ENCODE results near the gene PKDREJ.
A peak's percentile ranks its signal among the peaks of the same experiment; 100 is the strongest.

Gene PKDREJ

DNA sequence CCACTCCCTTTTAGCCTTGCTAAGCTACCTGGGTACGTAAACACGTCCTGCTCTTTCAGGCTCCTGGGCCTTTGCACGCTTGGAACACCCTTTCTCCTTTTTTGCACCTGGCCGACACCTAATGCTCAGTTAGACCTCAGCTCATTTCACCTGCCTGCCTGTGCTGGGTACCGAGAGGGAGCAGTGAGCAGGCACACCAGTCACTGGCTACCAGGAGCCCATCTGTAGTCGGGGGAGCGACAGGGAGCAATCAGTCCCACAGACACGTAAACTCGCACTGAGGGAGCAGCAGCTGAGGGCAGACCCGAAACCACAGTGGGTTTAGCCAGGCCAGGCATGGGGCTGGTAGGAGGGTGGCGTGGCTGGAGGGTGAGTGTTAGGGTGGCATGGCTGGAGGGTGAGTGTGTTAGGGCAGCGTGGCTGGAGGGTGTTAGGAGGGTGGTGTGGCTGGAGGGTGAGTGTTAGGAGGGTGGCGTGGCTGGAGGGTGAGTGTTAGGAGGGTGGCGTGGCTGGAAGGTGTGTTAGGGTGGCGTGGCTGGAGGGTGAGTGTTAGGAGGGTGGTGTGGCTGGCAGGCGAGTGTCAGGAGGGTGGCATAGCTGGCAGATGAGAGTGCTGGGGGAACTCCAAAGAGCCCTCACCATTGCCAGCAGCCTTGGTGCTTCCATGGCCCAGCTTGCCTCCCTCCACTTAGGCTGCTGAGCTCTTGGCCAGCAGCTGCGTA lies 27.1 kb upstream of the PKDREJ start:
- DNase-seq (ENCODE audit: low spot score), result no peak

DNA sequence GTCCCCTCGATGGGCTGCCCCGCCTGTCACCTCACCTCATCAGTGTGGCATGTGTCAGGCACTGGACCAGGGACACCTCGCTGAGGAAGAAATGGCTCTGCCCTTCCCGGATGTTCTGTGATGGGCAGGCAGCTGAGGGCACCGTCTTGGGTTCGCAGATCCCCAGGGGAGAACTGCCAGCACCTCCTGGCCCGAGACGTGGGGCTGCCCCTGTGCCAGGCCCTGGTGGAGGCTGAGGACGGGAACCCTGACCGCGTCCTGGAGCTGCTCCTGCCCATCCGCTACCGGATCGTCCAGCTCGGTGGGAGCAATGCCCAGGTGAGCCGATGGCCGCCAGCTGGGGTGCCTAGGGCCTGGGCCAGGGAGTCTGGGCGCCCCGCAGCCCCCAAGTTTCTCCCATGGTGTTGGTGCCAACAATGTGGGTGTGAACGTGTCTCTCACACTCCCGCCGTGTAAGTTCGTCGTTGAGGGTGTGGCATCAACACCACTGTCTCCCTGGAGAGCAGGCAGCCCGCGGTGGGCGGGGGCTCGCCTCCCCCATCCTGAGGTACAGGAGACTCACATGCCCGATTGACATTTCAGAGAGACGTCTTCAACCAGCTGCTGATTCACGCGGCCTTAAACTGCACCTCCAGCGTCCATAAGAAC lies 26.2 kb upstream of the PKDREJ start:
- no peak for DNase-seq (ENCODE audit: low spot score)

DNA sequence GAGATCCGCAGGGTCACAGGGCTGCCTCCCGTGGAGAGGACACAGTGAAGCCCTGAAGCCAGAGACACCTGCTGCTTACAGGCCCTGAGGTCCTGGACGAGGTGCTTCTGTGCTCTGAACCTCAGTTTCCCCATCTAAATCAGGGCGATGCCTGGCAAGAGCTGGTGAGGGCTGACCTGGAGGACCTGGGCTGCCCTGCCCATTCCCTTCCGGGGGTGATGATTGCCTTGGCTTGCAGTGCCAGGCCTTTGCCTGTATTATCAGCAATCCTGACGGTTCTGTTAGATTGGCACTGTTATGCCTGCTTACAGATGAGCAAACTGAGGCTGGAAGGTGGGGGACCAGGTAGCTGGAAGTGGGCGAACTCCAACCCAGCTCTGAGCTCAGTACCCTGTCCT lies 25.7 kb upstream of the PKDREJ start:
- DNase-seq (ENCODE audit: low spot score), result no peak

DNA sequence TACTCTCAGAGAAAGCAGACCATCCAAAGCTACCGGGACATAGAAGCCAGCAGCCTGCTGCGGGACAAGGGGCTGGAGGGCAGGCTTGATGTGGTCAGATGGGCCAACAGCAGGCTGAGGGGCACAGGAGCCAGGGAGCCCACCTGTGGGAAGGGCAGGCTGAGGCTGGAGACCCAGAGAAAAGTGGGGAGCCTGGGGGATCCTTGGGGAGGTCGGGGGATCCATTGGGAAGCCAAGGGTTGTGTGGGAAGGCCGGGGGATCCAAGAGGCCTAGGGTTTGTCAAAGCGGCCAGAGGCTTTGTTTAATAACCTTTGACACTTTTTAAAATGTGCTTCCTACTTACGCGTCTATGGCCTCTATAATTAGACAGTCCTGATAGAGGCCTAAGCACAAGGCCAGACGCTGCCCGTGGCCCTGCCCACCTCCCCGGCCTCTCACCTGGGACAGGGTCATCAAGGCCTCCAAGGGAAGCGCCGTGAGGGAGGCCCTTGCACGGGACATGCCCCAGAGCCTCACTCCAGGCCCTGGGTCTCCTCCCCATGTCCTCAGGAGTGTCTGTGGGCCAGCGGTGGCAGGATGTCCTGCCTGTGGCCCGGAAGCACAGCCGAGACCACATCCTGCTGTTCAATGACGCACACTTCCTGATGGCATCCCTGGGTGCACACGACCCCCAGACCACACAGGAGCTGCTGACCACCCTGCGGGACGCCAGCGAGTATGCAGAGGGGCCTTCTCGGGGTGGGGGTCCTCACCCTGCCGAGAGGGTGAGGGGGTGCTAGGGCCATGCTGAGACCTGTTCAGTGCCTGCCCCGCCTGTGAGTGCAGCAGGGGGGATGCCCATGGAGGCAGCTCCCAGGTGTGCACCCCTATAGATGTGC lies 25.0 kb upstream of the PKDREJ start:
- DNase-seq (ENCODE audit: low spot score), result no peak

DNA sequence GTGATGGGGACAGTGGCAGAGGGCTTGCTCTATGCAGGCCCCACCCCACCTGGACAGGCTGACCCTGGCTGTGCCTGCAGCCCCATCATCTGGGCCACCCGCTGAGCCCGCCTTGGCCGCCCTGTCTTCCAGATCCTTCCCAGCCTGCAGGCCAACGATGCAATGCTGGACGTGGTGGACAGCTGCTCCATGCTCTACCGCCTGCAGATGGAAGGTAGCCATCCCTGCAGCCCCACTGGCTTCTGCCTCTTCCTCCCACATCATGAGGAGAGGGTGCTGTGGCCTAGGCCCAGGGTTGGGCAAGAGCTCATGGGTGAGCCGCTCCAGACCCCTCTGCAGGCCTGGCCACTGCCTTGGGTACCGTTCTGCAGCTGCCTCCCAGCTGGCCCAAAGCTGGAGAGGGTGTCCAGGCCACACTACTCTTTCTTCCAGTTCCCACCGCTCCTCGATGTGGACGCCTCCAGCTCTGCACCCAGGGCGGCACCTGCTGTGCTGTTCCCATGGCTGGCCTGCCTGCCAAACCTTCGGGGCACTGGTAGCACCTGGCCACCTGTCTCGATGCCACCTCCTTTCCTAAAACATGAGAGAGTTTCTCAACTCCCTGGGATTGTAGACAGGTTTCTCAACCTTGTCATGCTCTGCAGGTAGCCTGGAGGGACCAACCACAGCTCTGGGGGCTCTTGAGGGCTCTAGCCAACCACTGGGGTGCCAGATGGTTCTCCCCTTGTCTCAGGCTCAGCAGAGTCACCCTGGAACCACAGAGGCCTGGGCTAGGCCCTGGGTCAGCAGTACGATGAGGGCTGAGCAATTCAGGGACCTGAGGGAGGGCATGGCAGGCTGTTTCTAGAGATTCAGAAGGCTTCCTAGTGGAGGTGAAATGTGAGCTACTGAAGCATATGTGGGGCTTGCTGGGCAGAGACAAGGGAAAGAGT lies 24.1 kb upstream of the PKDREJ start:
- no peak for DNase-seq (ENCODE audit: low spot score)

DNA sequence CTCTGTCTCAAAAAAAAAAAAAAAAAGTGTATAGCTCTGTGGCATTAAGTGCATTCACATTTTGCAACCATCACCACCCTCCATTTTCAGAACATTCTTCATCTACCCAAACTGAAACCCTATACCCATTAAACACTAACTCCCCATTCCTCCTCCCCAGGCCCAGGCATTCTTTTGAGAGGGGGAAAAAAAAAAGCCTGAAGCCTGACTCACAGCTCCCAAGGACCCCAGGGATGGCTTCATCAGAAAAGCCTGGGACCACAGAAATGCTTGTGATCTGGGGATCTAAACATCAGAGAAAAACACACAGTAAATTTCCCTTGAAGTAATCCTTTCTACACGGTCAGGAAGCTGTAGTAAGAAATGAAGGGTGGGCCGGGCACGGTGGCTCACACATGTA lies 22.9 kb upstream of the PKDREJ start:
- DNase-seq (ENCODE audit: low spot score), result no peak

DNA sequence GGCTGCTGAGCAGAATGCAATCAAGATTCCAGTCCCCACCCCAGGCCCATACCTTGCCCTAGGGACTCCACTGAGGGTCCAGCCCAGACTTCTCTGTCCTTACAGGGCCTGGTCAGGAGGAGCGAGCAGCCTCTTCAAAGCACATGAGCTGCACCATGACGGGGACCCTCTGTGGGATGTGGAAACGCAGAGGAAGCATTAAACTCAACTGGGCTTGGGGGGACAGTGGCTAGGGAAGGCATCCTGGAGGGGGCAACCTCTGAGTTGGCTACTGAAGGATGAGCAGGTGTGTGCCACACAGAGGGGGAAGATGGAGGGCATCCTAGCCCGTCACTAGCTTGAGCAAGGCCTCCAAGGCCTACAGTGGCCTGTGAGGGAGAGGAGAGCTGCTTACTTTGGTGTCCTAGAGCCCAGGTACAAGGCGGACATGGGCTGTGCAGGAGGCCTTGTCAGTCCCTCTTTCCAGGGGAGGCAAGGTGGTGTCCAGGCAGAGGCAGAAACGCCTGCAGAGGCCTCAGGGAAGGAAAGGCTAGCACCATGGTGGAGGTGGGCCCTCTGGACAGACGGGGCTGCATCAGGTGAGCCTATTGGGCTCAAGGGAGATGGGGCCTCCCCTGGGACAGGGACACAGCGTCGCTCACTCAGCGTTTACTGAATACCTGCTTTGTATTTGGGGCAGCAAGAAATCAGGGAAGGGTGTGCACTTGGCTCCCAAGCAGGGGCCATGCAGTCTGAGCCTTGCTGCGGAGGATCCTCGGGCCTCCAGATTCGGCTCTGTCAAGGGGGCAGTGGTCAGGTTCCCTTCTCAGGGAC lies 18.9 kb upstream of the PKDREJ start:
- DNase-seq (ENCODE audit: low spot score), result no peak

DNA sequence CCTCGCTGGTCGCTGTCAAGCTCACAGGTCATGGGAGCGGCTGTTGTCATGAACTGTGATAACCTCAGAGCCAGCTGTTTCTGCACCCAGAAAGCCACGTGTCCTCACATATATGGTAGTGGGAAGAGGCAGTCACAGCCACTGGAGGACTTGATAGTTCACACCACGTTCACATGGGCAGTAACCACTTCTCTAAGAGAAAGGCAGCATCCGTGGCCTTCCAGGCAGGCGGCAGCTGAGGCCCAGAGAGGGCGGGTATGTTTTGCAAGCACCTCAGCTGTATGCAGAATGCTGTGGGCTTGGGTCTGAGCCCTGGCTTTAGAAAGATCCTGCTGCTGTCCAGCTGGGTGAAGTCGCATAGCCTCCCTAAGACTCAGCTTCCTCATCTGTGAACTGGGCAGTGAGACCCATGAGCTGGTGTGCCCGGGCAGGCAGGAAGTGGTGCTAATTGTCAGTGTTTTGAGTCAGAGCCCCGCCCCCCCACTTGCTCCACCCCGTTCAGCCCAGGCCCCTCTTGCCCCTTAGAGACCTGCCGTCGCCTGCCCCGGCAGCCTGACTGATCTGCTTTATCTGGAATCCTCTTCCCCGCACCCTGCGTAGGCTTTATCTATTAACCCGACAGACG lies 18.0 kb upstream of the PKDREJ start:
- DNase-seq (ENCODE audit: low spot score), result peak; percentile 71

DNA sequence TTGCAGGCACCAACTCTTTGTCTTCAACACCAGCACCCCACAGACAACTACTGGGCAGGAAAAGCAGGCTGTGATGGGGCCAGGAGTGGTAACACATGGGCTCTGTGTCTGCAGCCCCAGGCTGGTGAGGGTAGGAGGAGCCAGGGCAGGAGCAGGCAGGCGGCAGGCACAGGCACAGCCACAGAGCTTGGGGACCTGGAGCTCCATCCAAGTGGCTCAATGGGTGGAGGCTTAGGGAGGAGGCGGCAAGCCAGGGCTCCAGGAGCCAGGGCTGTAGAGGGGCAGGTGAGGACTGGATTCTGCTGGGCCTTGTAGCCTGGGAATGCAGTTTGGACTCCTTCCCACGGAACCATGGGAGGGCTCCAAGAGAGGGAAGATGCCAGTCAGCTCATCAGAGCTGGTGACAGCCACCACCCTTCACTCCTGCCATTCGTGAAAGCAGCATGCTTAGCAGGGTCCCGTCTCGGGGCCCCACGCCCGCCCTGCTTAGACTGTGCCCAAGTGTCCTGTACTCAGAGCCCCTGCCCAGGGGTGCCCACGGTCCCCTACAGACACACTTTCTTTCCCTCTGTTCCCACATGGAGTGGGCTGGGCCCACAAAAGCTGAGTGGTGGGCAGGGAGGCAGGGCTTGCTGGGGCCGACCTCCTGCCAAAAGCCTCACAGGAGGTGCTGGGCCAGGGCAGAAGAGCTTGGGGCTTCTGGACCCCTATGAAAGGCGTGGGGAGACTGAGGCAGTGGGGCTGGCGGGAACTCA lies 17.1 kb upstream of the PKDREJ start:
- DNase-seq (ENCODE audit: low spot score), result no peak

DNA sequence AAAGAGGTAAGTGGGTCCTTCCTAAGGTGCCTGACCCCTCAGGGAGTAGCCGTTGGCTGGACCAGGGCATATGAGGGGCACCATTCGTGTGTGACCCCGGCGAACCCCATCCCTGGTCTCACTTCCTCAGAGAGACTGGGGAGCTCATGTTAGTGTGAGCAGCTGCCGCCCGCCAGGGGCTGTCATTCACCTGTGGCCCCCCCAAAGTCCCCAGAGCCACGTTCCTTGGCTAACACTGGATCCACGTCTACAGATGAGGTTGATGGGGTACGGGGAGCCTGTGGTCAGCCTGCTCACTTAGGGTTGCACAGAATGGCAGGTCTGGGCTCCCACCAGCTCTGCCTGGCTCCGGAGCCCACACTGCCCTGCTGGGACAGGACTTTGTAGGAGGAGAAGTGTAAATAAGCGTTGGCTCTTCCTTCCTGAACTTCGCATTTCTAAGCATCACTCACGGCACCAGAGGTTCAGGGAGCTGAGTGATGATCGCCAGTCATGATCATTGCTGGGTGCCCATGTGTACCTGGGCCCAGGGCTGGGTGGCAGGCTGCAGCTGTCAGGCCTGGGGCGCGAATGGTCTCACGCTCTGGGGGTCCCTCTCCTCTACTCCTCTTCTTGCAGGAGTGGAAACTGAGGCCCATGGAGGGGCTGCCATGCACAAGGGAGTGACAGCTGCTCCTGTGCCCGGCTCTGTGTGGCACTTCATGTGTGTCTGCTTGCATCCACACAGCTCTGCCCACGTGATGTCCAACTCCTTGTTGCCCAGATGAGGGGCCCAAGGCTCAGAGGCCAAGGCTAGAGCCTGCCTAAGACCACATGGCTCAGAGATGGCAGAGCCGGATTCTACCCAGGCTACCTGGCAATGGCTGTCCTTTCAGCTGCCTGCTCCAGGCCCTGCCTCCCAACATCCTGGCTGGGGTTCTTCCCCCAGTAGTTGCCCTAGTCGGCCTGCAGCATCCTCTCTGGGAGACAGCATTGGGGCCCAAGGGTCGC lies 15.8 kb upstream of the PKDREJ start:
- DNase-seq (ENCODE audit: low spot score), result no peak

DNA sequence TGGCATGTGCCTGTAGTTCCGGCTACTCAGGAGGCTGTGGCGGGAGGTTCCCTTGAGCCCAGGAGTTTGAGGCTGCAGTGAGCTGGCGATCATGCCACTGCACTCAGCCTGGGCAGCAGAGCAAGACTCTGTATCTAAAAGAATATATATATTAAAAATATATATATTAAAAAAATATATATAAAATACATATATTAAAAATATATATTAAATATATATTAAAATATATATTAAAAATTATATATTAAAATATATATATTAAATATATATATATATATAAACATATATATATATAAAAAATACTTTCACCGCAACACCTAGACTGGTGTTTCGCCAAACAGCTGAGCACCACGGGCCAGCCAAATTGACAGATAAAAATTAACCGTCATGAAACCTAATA lies 13.4 kb upstream of the PKDREJ start:
- no peak for DNase-seq (ENCODE audit: low spot score)

DNA sequence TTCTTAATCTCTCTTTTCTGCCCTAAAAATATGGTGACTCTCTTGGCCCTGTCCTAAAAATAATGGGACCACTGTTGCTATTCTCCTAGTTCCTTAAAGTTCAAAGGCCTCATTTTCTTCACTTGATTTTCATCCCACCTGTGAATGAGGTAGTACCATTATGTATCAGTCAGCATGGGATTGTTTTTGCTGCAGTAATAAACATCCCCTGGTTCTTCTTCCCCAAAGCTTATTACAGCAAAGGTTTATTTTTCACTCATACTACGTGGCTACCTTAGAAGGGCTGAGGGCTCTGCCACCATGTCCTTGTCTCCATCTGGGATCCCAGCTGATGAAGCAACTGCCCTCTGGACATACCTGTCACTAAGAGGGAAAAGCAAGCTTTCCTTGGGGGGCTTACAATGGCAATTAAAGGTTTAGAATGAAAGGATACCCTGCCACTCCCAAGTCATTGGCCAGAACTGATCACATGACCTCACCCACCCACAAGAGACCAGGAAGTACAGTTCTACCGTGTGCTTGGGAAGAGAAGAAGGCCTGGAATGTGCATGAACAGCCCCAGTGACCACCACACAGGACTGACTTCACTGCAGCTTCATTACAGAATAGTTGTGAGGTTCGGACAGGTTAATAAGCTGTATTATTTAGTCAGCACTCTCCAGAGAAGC lies 12.4 kb upstream of the PKDREJ start:
- no peak for DNase-seq (ENCODE audit: low spot score)

DNA sequence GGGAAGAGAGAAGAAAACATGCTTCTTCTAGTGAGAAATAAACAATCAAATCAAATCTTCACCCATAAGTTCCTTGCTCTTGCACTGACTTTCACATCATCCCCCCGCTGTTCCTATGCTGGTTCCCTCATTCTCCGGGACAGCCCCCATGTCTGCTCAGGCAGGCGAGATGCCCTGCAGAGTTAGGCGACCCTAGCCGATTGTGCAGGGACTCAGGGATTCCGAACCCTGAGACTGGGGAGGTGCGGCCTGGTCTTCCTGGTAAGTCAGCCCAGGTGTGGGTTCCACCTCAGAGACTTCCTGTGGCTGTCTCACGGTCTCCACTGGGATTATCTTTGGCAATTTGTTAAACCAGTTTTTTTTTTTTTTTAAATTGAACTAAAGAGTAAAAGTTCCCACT lies 11.2 kb upstream of the PKDREJ start:
- DNase-seq (ENCODE audit: low spot score), result no peak

DNA sequence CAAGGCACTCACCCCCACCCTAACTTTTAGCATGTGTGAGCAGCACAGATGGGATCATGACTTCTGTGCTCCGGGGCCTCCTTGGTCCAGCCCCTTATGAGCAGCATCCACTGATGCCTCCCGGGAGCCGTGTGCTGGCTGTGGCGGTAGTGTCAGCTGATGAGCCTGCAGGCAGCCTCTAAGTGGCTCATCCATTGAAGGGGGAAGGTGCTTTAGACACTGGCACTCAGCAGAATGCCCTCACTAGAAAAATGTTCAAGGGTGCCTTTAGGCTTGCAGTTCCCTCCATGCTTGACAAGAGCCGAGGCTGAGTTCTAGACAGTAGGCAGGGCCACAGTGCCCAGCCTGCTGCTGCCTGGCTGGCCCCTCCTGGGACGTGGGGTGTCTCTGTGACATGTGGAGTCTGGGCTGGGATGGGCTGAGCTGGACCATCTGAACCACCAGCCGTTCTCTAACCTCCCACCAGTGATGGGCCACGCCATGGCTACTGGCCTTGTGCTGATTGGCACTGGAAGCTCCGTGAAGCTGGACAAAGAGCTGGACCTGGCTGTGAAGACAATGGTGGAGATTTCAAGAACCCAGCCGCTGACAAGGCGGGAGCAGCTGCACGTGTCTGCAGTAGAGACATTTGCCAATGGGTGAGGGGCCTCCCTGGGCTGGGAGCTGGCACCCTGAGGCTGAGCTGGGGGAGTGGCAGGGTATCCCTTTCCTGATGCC lies 10.4 kb upstream of the PKDREJ start:
- no peak for DNase-seq (ENCODE audit: low spot score)

DNA sequence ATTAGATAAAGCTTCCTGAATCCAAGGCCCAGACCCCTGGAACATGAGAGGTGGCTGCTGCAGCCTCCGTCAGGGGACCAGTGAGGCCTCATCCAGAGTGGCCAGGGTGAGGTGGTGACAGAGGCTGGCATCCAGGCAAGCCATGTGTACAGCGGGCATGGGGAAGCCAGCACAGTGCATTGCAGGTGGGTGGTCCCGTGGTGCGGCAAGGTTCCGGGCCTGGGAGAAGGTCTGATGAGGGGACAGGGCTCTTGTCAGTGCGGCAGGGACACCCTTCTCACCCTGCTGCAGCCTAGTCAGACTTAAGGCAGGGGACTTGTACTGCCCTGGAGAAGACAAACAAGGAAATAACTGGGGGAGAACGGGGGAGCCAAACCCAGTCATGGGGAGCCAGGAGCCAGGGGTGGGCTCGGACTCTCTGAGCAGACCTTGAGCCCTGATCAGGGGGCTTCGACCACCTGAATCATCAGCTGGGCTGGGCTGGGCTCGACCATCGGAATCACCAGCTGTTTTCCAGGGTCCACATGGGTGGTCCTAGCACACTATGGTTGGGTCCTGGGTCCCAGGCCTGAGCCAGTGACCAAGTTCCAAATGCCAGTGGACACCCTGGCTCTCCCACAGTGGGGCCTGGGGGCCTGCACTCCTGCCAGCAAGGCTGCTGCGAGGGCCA lies 9.8 kb upstream of the PKDREJ start:
- DNase-seq (ENCODE audit: low spot score), result no peak

DNA sequence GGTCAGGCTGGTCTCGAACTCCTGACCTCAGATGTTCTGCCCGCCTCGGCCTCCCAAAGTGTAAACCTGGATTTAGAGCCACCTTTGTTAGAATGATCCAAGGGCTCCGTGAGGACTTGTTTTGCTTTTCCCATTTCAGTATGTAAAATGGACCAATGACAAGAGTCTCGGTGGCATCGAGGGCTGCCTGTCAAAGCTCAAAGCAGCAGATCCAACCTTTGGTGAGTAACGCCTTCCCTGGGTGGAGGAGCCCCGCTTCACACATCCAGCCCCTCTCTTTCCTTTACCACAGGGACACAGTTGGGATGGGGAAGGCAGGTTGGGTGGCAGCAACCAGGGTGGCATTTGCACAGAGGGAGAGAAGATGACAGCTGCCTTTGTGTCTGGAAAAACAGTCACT lies 9.1 kb upstream of the PKDREJ start:
- DNase-seq (ENCODE audit: low spot score), result no peak

DNA sequence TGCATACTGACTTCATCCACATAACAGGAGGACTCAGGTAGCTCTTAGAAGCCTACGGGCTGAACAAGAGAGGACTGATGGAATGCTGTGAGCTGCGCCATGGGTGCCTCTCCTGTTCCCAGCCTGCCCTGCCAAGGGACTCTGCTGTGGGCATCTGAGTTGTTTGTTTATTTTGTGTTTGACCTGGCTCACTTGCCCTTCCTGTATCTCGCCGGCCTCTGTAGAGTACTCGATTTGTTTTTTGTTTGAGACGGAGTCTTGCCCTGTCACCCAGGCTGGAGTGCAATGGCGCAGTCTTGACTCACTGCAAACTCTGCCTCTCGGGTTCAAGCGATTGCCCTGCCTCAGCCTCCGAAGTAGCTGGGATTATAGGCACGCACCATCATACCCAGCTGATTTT lies 6.4 kb upstream of the PKDREJ start:
- no peak for DNase-seq (ENCODE audit: low spot score)

Measured in globus pallidus (tissue), 1 donor.